ENCODE measurements around the gene HJURP. TPM values are rescaled to one million over a fixed set of nuclear protein-coding genes. Genes with fewer than 3 reads are reported as not detected.

HJURP gene
- total RNA-seq, 1 experiment from 2014 or later: 49.7 TPM

- Mint-ChIP-seq H3K4me3 (no peak overlapping the region), H3K4me1 (peaks cover 21 to 28% of the 10 kb centered on the region in 2 experiments), H3K27ac (0 out of 7 replicates have a peak overlapping the region, but pooled peaks of 1 of the 3 experiments have one; percentile 44), H3K36me3 (ENCODE audit: insufficient read depth in 1 of 3, low read depth in 3 of 3) (peaks cover 57 to 74% (median 71%) of the 10 kb centered on the region in 3 experiments), H3K9me3 (no peaks in the 10 kb centered on the region), H3K27me3 (ENCODE audit: low read depth) (no peaks in the 10 kb centered on the region)
- Histone ChIP-seq H3K18ac (ENCODE audit: insufficient read length, low read depth, low read length) (no peak overlapping the region), H3K56ac (ENCODE audit: insufficient read length, low read depth, low read length) (no peak overlapping the region), H3K4me1 (ENCODE audit: insufficient read depth, low read length) (no peaks in the 10 kb centered on the region), H2BK20ac (ENCODE audit: low read depth, low read length, poor library complexity, severe bottlenecking) (no peak overlapping the region), H3K23me2 (ENCODE audit: insufficient read length, low read depth, low read length, poor library complexity, severe bottlenecking) (no peaks in the 10 kb centered on the region), H3K27me3 (ENCODE audit: insufficient read depth, low read length) (no peaks in the 10 kb centered on the region), H4K20me1 (ENCODE audit: control insufficient read depth, insufficient read depth, insufficient read length) (peaks cover 4% of the 10 kb centered on the region), H3K9me3 (ENCODE audit: control insufficient read depth, low read depth, low read length) (no peaks in the 10 kb centered on the region), H2AK5ac (ENCODE audit: insufficient read length, low read length) (no peak overlapping the region), H2AFZ (ENCODE audit: low read length) (no peak overlapping the region), H3K9ac (ENCODE audit: extremely low read depth, insufficient read length, low read length) (no peak overlapping the region), H3K4me2 (ENCODE audit: insufficient read depth, insufficient read length, low read length) (no peak overlapping the region), H2BK120ac (ENCODE audit: low read depth, low read length, poor library complexity, severe bottlenecking) (no peak overlapping the region), H3K23ac (ENCODE audit: insufficient read length, low read depth, low read length) (no peak overlapping the region), H3K79me2 (ENCODE audit: insufficient read depth, low read length) (peaks cover 17% of the 10 kb centered on the region; the same call in 1 of the 2 replicates), H4K5ac (ENCODE audit: insufficient read length, low read depth, low read length) (no peak overlapping the region), H2BK12ac (ENCODE audit: insufficient read length, low read depth, low read length) (no peak overlapping the region), H4K91ac (ENCODE audit: insufficient read length, low read depth, low read length) (no peak overlapping the region), H2BK5ac (ENCODE audit: insufficient read length, low read length) (no peak overlapping the region), H3K27ac (ENCODE audit: insufficient read length, low read depth, low read length) (no peak overlapping the region), H3T11ph (ENCODE audit: low read length) (no peak overlapping the region), H3K14ac (ENCODE audit: insufficient read depth, low read length) (no peak overlapping the region), H4K8ac (replicated peaks; ENCODE audit: insufficient read length, low read depth, low read length) (no peak overlapping the region), H3K79me1 (ENCODE audit: insufficient read depth, low read depth, low read length, poor library complexity, severe bottlenecking) (peaks cover 13% of the 10 kb centered on the region), H2BK15ac (ENCODE audit: low read depth, low read length) (no peak overlapping the region), H3K4ac (ENCODE audit: low read depth, low read length) (no peak overlapping the region)
- TF ChIP-seq CTCF (conservative IDR thresholded peaks at IDR 0.05): no peak
- no CpG with 5 or more reads among the region's 7 CpGs for WGBS (ENCODE audit: extremely low coverage, insufficient read length, low lambda C conversion rate)
- no peak for DNase-seq
These were observed 18.0 kb downstream of the HJURP start for GRCh38 chr2:233836359-233836758.

All from H9 (cell line).